ENCODE data around the gene LOXL3.
"Not testable (repeated sequence)": the region's sequence is repeated elsewhere in the genome, so short reads cannot be mapped to it uniquely, and the experiment has no call there.

Gene LOXL3

DNA sequence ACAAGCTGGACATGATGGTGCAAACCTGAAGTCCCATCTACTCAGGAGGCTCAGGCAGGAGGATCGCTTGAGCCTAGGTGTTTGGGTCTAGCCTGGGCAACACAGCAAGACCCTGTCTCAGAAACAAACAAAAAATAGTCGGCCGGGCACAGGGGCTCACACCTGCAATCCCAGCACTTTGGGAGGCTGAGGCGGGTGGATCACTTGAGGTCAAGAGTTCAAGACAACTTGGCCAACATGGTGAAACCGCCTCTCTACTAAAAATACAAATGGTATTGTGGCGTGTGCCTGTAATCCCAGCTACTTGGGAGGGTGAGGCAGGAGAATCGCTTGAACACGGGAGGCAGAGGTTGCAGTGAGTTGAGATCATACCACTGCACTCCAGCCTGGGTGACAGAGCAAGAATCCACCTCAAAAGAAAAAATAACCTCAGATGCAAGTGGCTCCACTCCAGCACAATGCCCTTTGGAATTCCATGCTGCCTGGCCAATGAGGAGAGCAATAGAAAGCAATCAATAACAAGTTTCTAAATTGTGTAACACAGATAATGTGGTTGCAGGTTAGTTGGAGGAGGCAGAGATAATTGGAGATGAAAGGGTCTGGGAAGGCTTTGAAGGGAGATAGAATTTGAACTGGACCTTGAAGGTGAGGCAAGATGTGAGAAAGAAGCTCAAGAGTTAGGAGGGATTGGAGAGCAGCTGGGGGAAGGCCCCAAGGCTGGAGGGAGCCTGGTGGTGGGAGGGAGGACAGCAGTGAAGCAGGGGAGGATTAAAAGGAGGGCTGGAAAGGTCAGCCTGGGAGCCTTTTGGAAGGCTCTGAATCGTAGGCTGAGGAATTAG, 64.9 kb downstream of the LOXL3 start:
- no peak for DNase-seq (ENCODE audit: low read depth in 3 of 3)

GRCh38 chr2:74486141-74486540, 67.6 kb downstream of the LOXL3 start:
- DNase-seq (ENCODE audit: low read depth in 3 of 3), result no peak

- not testable (repeated sequence) for DNase-seq (ENCODE audit: low read depth in 3 of 3)
Observed at GRCh38 chr2:74483675-74484164, 70.0 kb downstream of the LOXL3 start.

- DNase-seq (ENCODE audit: low read depth in 3 of 3), result peak; percentile 85 to 93 (median 93)
Observed at GRCh38 chr2:74482801-74483674, 70.7 kb downstream of the LOXL3 start, which contains the start of the genes CCDC142 and TTC31. TSS of gene CCDC142 (minus strand) at chr2:74482998. CDS start at chr2:74482837, 161 bp downstream. TSS of gene TTC31 (plus strand) at chr2:74483081. CDS start at chr2:74483096, 15 bp downstream.
